NCI-H510A treated with DMSO at 0.1 percent for 48 hours (cell line): Measurements from ENCODE around the gene OR11A1.
"Not testable (repeated sequence)": the region's sequence is repeated elsewhere in the genome, so short reads cannot be mapped to it uniquely, and the experiment has no call there.

Experiments
- DNase-seq: peaks from one replicate; lab custom pipeline; 2025; lab: John Stamatoyannopoulos, UW

OR11A1 gene

DNA sequence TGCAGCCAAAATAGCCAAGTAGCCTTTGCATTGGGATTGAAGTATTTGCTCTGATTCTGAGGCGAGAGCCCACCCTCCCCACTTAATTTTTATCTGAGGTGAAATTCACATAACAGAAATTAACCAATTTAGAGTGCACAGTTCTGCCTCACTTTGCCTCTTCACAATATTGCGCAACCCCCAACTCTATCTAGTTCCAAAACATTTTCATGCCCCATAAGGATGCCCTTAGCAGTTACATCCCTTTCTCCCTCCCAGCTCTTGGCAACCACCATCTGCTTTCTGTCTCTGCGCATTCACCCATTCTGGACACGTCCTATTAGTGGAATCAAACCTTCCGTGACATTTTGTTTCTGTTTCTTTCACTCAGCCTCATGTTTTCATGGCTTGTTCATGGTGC is 21.9 kb upstream of the OR11A1 start:
- no peak for DNase-seq

DNA sequence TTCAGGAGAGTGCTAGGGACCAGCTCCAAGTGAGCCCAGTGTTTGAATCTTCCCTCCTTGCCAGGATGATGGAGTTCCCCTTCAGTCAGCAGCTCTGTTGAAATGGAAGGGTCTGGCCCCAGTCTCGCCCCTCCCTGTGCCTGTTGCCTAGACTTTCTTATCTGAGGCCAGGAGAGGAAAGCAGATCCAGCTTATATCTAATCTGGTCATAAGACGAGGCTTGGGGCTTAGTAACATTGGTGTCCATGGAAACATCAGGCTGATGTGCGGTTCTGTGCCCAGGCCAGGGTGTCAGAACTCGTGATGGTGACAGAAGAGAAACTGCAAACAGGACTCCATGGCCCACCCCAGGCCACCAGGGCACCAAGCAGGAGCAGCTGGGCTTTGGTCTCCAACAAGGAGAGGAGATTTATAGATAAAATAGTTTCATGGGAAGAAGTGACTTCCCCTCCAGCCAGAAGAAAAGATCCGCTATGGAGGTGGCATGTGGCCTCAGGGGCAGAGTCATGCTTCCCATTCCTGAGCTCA is 21.1 kb upstream of the OR11A1 start:
- DNase-seq = no peak

DNA sequence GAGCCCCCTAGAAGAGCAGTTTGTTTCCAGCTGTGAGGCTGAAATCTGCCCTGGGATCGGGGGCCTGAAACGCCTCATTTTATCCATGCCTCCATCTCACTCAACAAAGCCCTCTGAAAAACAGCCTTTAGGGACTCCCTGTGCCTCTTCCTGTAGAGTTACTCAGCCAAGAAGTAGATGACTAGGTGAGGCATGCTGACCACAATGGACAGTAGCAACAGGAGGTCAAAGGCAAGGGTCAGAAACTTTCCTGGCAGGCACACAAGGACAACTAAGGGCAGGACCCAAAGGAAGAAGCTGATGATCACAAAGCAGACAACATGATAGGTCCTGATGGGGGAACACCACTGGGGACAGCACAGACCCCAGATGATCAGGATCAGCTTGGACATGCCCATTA is 18.1 kb upstream of the OR11A1 start:
- no peak for DNase-seq

DNA sequence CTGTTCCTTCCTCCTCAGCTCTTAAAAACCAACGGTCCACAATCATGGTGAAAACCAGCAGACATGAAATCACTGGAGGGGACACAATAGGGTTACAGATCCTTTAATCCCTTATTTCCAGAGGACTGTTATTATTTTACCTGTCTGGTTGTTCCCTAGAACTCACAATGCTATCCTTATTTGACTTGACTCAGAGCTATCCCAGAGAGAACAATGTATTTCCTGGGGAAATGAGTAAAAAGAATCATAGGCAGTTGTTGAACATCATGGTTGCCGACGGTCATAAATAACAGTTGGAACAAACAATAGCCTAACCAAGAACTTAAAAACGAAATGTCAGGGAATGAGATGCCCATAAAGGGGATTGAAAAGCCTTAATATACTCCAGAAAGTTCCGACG is 9.4 kb upstream of the OR11A1 start:
- DNase-seq = no peak

DNA sequence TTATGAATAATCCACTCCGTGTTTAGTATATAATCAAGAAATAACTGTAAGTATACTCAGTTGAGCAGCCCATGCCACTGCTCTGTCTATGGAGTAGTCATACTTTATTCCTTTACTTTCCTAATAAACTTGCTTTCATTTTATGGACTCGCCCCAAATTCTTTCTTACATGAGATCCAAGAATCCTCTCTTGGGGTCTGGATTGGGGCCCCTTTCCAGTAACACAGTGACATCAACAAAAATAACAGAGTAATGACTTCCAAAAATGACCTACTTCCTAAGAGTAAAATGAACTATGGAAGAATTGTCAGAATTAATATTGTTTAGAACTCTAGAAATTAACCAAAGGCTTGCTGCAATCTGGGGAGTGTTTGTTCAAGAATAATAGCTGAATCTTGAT is 8.9 kb upstream of the OR11A1 start:
- DNase-seq = no peak

- no peak for DNase-seq
Measured at GRCh38 chr6:29465279-29465678, 8.4 kb upstream of the OR11A1 start.

DNA sequence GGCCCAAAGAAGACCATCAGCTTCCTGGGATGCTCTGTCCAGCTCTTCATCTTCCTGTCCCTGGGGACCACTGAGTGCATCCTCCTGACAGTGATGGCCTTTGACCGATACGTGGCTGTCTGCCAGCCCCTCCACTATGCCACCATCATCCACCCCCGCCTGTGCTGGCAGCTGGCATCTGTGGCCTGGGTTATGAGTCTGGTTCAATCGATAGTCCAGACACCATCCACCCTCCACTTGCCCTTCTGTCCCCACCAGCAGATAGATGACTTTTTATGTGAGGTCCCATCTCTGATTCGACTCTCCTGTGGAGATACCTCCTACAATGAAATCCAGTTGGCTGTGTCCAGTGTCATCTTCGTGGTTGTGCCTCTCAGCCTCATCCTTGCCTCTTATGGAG is 5.2 kb upstream of the OR11A1 start:
- DNase-seq = no peak

- DNase-seq = no peak
Measured at GRCh38 chr6:29461021-29461814, 4.3 kb upstream of the OR11A1 start.

- DNase-seq = no peak
Measured at GRCh38 chr6:29451471-29452193, 5.2 kb downstream of the OR11A1 start.

- no peak for DNase-seq
Measured at GRCh38 chr6:29447670-29448069, 9.2 kb downstream of the OR11A1 start.

GRCh38 chr6:29444031-29444430 is 12.8 kb downstream of the OR11A1 start:
- DNase-seq = not testable (repeated sequence)

GRCh38 chr6:29442719-29443118 is 14.2 kb downstream of the OR11A1 start:
- no peak for DNase-seq

DNA sequence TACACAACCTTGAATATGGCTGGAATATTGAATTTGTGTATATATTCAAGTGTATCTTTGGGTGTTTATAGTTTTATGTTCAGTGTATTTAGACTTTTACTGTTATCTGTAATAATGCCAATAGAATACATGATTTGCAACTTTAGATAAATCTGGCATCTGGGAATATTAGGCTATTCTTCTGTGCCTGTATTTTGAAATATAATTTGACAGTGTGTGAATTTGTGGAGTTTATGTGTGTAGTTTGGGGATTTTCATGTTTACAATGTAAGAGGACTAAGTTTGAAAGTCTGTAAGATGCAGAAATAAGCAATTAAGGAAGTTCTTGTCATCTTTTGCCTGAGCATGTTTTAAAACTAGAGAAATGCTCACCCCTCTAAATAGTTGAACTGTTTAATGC is 17.9 kb downstream of the OR11A1 start, which contains the start of gene OR10C1:
OR10C1 (plus strand) TSS at position 301 of the 400 bp plus-strand sequence. CDS start 710 bp downstream, outside the sequence.
- DNase-seq = no peak

GRCh38 chr6:29436730-29437129 is 20.1 kb downstream of the OR11A1 start:
- DNase-seq = not testable (repeated sequence)

GRCh38 chr6:29426654-29427053 is 30.2 kb downstream of the OR11A1 start:
- DNase-seq = no peak

- DNase-seq = no peak
Measured at GRCh38 chr6:29425075-29425474, 31.8 kb downstream of the OR11A1 start.

DNA sequence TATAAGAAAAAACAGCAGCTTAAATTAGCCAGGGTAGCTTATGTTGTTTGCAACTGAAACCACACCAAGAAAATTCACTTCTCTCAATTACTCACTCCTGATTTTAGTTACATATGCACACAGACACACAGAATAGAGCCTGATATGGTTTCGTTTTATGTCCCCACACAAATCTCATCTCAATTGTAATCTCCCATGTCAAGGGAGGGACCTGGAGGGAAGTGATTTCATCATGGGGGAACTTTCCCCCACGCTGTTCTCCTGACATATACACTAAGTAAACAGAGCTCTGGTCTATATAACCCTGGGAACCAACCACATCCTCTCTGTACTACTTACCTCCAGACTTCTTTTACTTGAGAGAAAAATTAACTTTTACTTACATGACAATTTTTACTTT is 32.3 kb downstream of the OR11A1 start:
- no peak for DNase-seq

GRCh38 chr6:29424168-29424567 is 32.7 kb downstream of the OR11A1 start:
- DNase-seq = no peak

GRCh38 chr6:29419516-29419915 is 37.4 kb downstream of the OR11A1 start:
- no peak for DNase-seq

DNA sequence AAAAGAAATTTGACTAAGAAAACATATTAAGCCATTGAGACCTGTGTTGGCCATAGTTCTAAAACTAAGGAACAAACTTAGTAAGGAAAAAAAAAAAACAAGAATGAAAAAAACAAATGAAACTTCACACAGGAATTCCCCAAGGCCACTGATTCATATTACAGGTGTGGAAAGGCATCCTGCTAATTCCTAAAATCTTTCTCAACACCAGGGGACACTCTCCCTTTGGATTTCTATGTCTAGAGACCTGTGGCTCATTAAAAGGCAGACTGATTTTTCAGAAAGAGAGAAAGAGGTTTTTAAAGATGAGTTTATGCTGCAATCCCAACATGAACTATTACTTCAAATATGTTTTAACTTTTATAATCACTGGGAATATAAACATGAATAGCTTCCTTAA is 42.3 kb downstream of the OR11A1 start, which contains the start of gene OR12D1:
OR12D1 (plus strand) TSS at position 341 of the 400 bp plus-strand sequence.
- no peak for DNase-seq

DNA sequence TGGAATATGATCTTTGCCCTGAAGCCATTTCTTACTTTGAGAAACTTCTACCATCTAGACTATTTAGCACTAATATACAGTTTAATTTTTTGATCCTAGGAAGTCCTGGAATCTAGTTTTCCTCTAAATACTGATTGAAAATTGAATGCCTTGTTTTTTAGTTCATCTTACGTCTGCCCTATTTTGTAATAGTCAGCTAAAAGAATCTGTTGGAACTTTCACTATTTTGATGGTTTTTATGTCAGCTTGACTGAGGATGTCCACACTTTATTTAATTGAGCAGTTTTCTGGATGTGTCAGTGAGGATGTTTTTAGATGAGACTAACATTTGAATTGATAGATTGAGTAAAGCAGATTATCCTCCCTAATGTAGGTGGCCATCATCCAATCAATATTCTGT is 53.1 kb downstream of the OR11A1 start:
- DNase-seq = no peak

DNA sequence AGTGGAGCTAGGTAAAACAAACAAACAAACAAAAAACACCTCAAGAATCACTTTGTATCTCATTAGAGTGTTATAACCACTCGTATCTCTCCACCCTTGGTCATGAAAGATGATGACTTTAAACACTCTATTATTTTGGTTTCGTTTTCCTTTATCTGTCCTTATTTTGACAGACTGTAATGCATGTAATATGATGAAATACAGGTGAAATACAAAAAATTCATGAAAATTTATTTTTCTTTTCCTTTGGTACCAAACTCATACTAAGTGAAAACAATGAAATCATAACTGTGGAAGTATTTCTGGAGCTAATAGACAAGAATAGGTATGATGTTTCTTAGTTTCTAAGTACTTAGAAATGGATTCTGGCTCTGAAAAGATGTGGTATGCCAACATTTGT is 57.3 kb downstream of the OR11A1 start:
- DNase-seq = no peak

DNA sequence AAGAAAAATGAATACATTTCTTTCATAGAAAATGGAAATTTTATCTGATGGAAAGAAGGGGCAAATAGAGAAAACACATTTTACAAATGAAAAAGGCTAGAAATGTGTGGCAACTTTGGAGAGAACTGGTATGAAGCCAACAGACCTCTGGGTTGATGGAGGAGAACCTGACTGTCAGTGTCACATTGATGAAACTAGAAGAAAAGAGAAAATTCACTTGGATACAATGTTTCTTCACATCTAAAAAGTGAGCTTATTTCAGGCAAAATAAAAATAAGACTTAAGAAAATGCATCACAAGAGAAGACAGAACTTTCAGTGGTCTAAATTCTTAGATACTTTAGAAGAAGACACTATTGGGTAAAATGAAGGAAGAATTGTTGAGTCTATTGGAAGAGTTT is 61.5 kb downstream of the OR11A1 start, which contains the start of gene OR12D2:
OR12D2 (plus strand) TSS at position 301 of the 400 bp plus-strand sequence. CDS start 1,069 bp downstream, outside the sequence.
- DNase-seq = no peak
